ENCODE data around the gene LRMDA. TPM values are rescaled to one million over a fixed set of nuclear protein-coding genes. Genes with fewer than 3 reads are reported as not detected.

Gene LRMDA
- total RNA-seq, 6 donors from 2014 or later: 12.8 to 185 (median 18.1) TPM

- TF ChIP-seq EP300 (IDR thresholded peaks at IDR 0.05) (no peak), CTCF (IDR thresholded peaks at IDR 0.05) (no peak)
- 84 to 92% methylated on average over 2 of the region's 2 CpGs for WGBS, 2 donors
- no peaks in the 10 kb centered on the region for H3K36me3 ChIP-seq
- no peaks in the 10 kb centered on the region for H3K4me1 ChIP-seq
- no peak for DNase-seq
- H3K4me3 ChIP-seq: no peak overlapping the region
- ATAC-seq (ENCODE audit: low FRiP score in 2 of 2): no peak
- no peaks in the 10 kb centered on the region for H3K27me3 ChIP-seq
- no peak overlapping the region for H3K27ac ChIP-seq
- no peaks in the 10 kb centered on the region for H3K9me3 ChIP-seq
Observed at GRCh38 chr10:75634947-75635346, 203.5 kb downstream of the LRMDA start.

GRCh38 chr10:75638752-75639151 is 207.3 kb downstream of the LRMDA start:
- Histone ChIP-seq H3K4me1 (peaks cover 0 to 3% (median 0%) of the 10 kb centered on the region in 4 donors), H3K9me3 (no peaks in the 10 kb centered on the region), H3K4me3 (no peak overlapping the region), H3K36me3 (no peaks in the 10 kb centered on the region), H3K27me3 (no peaks in the 10 kb centered on the region), H3K27ac (no peak overlapping the region)
- ATAC-seq (ENCODE audit: low FRiP score in 2 of 2) (no peak), DNase-seq (no peak)
- 93% methylated on average over 2 of the region's 2 CpGs for WGBS, 2 donors
- no peak for TF ChIP-seq CTCF (IDR thresholded peaks at IDR 0.05)
- no peak for TF ChIP-seq POLR2AphosphoS5 (IDR thresholded peaks at IDR 0.05)
- no peak for TF ChIP-seq EP300 (IDR thresholded peaks at IDR 0.05)
- no peak for TF ChIP-seq POLR2A (IDR thresholded peaks at IDR 0.05)

- Histone ChIP-seq H3K4me1 (peaks cover 0 to 3% (median 0%) of the 10 kb centered on the region in 4 donors), H3K27me3 (no peaks in the 10 kb centered on the region), H3K4me3 (no peak overlapping the region), H3K9me3 (no peaks in the 10 kb centered on the region), H3K27ac (no peak overlapping the region), H3K36me3 (no peaks in the 10 kb centered on the region)
- DNase-seq (no peak), ATAC-seq (ENCODE audit: low FRiP score in 2 of 2) (no peak)
- WGBS, 2 donors: 96% methylated on average over 7 of the region's 7 CpGs
- no peak for TF ChIP-seq EP300 (IDR thresholded peaks at IDR 0.05)
- TF ChIP-seq POLR2A (IDR thresholded peaks at IDR 0.05): no peak
- no peak for TF ChIP-seq POLR2AphosphoS5 (IDR thresholded peaks at IDR 0.05)
Observed at GRCh38 chr10:75639736-75640135, 208.3 kb downstream of the LRMDA start.

- Histone ChIP-seq H3K4me1 (peaks cover 0 to 3% (median 0%) of the 10 kb centered on the region in 4 donors), H3K36me3 (no peaks in the 10 kb centered on the region), H3K9me3 (no peaks in the 10 kb centered on the region), H3K27me3 (no peaks in the 10 kb centered on the region), H3K27ac (no peak overlapping the region), H3K4me3 (no peak overlapping the region)
- DNase-seq (no peak), ATAC-seq (ENCODE audit: low FRiP score in 2 of 2) (no peak)
- whole genome bisulfite sequencing, 2 donors: 78 to 85% methylated on average over 3 of the region's 3 CpGs
- TF ChIP-seq POLR2AphosphoS5 (IDR thresholded peaks at IDR 0.05): no peak
- TF ChIP-seq POLR2A (IDR thresholded peaks at IDR 0.05): no peak
- TF ChIP-seq EP300 (IDR thresholded peaks at IDR 0.05): no peak
- no peak for TF ChIP-seq CTCF (IDR thresholded peaks at IDR 0.05)
Observed at GRCh38 chr10:75640381-75640780, 209.0 kb downstream of the LRMDA start.

GRCh38 chr10:75640803-75641202 is 209.4 kb downstream of the LRMDA start:
- H3K4me1 ChIP-seq: peaks cover 0 to 3% (median 0%) of the 10 kb centered on the region in 4 donors
- no peaks in the 10 kb centered on the region for H3K9me3 ChIP-seq
- TF ChIP-seq CTCF (IDR thresholded peaks at IDR 0.05): no peak
- no peak for TF ChIP-seq EP300 (IDR thresholded peaks at IDR 0.05)
- TF ChIP-seq POLR2AphosphoS5 (IDR thresholded peaks at IDR 0.05): no peak
- TF ChIP-seq POLR2A (IDR thresholded peaks at IDR 0.05): no peak
- no peaks in the 10 kb centered on the region for H3K27me3 ChIP-seq
- peak in 1 of 2 donors; percentile 75 for DNase-seq
- H3K27ac ChIP-seq: peak overlapping the region in 1 of 4 donors; percentile 1
- no peak overlapping the region for H3K4me3 ChIP-seq
- 71 to 85% methylated on average over 1 of the region's 1 CpG for WGBS, 2 donors
- ATAC-seq (ENCODE audit: low FRiP score in 2 of 2): peak in 1 of 2 donors; percentile 80
- H3K36me3 ChIP-seq: no peaks in the 10 kb centered on the region
